ENCODE measurements around the gene ZNF682.

DNA sequence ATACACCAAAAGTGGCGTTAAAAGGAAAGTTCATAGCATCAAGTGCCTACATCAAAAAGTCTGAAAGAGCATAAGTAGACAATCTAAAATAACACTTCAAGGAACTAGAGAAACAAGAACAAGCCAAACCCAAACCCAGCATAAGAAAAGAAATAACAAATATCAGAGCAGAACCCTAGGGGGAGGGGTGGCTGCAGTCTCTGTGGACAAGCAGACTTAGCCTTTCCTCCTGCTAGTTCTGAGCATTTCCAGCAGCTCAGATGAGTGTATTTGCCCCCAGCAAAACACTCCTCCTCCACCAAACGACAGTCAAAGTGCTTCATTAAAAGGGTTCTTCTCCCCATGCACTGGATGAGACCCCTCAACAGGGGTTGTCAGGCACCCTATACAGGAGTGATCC, 31.4 kb upstream of the ZNF682 start:
- TF ChIP-seq, protein P1, sequence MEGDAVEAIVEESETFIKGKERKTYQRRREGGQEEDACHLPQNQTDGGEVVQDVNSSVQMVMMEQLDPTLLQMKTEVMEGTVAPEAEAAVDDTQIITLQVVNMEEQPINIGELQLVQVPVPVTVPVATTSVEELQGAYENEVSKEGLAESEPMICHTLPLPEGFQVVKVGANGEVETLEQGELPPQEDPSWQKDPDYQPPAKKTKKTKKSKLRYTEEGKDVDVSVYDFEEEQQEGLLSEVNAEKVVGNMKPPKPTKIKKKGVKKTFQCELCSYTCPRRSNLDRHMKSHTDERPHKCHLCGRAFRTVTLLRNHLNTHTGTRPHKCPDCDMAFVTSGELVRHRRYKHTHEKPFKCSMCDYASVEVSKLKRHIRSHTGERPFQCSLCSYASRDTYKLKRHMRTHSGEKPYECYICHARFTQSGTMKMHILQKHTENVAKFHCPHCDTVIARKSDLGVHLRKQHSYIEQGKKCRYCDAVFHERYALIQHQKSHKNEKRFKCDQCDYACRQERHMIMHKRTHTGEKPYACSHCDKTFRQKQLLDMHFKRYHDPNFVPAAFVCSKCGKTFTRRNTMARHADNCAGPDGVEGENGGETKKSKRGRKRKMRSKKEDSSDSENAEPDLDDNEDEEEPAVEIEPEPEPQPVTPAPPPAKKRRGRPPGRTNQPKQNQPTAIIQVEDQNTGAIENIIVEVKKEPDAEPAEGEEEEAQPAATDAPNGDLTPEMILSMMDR (IDR thresholded peaks at IDR 0.05): no peak
- TF ChIP-seq ZFX (IDR thresholded peaks at IDR 0.05; ENCODE audit: borderline replicate concordance): no peak

Data from 22Rv1 (cell line).